Hindlimb muscle (tissue), 1 donor: Measurements from ENCODE around the gene ALG13. TPM values are rescaled to one million over a fixed set of nuclear protein-coding genes. Genes with fewer than 3 reads are reported as not detected.
"Not testable (repeated sequence)": the region's sequence is repeated elsewhere in the genome, so short reads cannot be mapped to it uniquely, and the experiment has no call there.

Experiments used
- DNase-seq: peaks from one replicate; pipeline ENCODE4 v3.0.0-alpha.2; 2013
- polyA plus RNA-seq: library from polyadenylated mRNA; unstranded; fragments of 120-200 nt; gene quantifications from one replicate; pipeline ENCODE4 v1.2.1, GENCODE V29; 2013; ENCODE audit not compliant: insufficient read length

Gene ALG13
- polyA plus RNA-seq, 1 donor, result 33.8 TPM

- no peak for DNase-seq
Measured at GRCh38 chrX:111759686-111760085, 78.7 kb downstream of the ALG13 start.

DNA sequence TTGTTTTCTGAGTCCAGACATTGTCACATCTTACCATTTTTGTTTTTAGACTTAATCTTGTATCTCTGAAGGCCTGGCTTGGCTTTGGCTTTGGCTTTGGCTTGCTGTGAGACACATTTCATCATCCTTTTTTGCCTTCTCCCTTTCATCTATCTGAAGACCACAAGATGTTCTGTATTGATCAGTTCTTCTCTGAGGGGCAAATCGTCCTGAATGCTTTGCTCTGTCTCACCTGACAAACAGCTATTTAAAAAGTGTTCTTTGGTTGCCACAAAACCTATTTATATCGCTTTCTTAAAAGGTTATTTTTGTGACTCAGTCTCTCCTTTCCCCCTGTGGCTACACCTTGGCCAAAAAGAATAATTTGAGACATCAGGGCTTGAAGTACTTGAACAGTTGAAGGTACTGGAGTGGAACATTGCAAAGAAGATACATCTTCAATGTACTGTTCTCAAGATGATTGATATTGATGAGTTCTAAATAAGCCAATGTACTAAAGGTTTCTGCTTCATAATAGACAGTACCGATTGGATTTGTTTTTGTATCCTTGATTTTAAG, 80.7 kb downstream of the ALG13 start:
- no peak for DNase-seq

DNA sequence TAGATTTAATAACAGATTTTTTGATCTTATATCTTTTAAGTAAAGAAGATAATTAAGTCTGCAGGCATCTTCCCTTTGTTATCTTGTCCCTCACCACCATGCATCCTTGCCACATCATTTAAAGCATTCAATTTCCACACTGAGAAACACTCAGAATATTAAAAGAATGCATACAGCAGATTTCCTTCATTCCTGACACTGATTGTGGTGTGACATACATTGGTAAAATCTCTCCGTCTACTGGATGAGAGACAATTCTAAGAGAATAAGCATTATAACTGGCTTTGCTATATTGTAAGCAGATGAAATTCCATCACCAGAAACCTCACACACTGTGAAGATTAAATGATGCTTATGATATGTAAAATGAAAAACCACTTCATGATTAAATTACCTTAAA, 97.6 kb downstream of the ALG13 start:
- DNase-seq, result no peak

GRCh38 chrX:111779582-111779981, 98.6 kb downstream of the ALG13 start:
- no peak for DNase-seq

- no peak for DNase-seq
Measured at GRCh38 chrX:111784667-111785066, 103.7 kb downstream of the ALG13 start.

DNA sequence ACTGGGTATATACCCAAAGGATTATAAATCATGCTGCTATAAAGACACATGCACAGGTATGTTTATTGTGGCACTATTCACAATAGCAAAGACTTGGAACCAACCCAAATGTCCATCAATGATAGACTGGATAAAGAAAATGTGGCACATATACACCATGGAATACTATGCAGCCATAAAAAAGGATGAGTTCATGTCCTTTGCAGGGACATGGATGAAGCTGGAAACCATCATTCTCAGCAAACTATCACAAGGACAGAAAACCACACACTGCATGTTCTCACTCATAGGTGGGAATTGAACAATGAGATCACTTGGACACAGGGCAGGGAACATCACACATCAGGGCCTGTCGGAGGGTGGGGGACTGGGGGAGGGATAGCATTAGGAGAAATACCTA, 109.1 kb downstream of the ALG13 start:
- DNase-seq, result not testable (repeated sequence)

Other genes starting within 250 kb of the ALG13 start
- 1.5 TPM for gene SERTM2, start 169.5 kb upstream of the ALG13 start, polyA plus RNA-seq
- gene TRPC5OS, start 195.0 kb downstream of the ALG13 start, polyA plus RNA-seq, result 0.21 TPM